HL-60/S4 (cell line): ENCODE results near the gene CAMKK1.

Experiments
- in situ Hi-C: fragments of 300-500 bp; cut with MboI; formaldehyde crosslinking; loops from 2 replicates; pipeline ENCODE4 v1.14.3; 2022; ENCODE audit warnings: low sequenced_read_pairs

The CAMKK1 gene

GRCh38 chr17:3897731-3898130, 4.9 kb upstream of the CAMKK1 start:
- in situ Hi-C loops, result no loop called here

DNA sequence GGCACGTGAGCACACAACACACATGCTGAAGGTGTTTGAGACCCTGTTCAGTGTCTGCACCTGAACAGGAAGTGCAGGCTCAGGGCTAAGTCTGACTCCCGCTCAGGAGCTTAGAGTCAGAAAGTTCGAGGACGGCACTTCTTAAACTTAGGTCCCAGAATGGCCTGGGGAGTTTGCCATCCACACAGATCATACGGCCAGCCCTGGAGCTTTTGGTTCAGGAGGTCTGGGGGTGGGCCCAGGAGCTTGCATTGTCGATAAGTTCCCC, 4.0 kb upstream of the CAMKK1 start:
- in situ Hi-C loops, result no loop called here

DNA sequence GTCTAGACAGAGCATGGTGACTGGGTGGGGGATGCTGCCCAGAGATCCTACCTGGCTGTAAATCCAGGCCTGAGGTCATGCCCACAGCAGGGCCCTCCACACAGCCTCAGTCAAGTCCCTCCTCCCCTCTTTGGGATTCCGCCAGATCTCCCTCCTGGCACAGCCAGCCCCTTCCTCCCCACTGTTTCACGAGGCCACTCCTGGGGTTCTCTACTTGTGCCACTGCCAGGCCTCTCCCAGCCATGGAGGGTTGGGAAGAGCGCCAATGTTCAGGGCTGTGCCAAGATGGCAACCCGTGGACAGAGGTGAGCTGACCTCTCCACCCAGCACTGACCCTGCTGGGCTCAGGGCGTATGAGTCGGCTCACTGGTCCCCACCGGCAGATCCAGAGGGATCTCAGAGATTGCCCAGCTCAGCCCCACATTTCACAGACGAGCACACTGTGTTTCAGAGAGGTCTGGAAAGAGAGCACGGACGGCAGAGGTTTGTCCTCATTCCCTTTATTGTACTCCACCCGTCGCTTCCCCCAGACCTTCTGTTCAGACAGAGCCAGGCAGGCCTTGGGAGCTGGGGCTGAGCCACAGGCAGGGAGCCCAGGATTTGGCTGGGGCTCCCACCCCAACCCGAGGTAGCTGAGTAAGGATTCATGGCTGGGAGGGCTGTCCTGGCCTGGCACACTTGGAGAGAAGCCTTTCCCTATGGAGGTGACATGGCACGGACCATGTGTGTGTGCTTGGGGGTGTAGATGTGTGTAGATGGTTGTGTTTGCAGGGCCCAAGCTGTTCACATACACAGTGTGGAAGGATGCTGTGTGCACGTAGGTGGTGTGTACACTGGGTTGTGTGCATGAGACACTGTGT, 3.5 kb upstream of the CAMKK1 start:
- in situ Hi-C loops, result no loop called here

DNA sequence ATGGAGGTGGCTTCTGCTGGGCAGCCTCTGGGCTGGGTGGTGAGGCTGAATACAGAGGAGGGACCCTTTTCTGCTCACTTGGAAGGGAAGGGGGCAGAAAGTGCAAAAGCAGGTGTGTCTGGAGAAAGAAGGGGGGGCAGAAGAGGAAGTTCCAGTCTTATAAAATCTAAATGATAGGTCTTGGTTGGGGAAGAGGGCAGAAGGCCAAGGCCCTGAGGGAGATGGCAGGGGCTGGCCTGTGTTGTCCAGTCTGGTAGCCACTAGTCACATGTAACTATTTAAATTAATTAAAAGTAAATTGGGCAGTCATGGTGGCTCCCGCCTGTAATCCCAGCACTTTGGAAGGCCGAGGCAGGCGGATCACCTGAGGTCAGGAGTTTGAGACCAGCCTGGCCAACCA, 2.5 kb upstream of the CAMKK1 start:
- in situ Hi-C loops, result no loop called here

GRCh38 chr17:3894911-3895343, 2.1 kb upstream of the CAMKK1 start:
- in situ Hi-C loops, result no loop called here

- in situ Hi-C loops, result no loop called here
These were observed 1.3 kb upstream of the CAMKK1 start for GRCh38 chr17:3894188-3894587.

- in situ Hi-C loops, result no loop called here
These were observed 865 bp upstream of the CAMKK1 start for GRCh38 chr17:3893720-3894116.

DNA sequence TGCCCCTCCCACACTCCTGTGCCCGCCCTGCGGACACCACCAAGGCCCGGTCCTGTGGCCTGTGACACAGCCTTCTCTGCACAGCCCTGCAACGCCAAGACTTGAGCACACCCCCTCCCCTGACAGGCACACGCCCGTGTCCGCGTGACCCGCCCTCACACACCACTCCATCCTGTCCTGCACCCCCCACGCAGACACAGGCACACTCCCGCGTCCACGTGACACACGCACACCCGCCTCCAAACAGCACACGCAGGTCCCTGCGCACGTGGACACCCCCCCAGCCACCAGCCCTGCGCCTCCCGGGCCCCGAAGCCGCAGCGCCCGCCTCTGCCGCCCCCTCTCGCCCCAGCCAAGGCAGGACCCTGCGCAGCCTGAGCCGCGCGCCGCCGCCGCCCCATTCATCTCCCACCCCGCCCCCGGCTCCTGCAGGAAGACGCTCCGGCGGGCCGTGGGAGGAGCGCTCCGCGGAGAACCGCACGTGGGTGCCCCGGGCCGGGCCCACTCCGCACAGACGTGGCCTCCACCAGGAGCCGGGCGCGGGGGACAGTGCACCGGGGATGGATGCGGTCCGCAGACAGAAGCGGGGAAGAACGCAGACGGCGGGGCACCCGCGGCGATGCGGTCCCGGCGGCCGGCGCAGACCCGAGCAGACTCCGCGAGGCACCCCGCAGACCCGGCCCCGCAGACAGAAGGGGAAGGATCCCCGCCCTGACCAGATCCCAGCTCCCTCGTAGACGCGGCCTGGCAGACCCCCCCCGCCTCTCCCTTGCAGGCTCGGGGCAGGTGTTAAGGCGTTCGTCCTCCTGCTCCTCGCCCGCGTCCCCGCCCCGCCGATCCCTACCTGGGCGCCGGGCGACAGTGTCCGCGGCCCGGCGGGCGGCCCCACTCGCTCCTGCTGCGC, 506 bp downstream of the CAMKK1 start:
- in situ Hi-C loops, result no loop called here

GRCh38 chr17:3891626-3892094, 1.2 kb downstream of the CAMKK1 start:
- in situ Hi-C loops, result no loop called here

GRCh38 chr17:3890878-3891219, 2.0 kb downstream of the CAMKK1 start:
- in situ Hi-C loops, result no loop called here

- in situ Hi-C loops, result no loop called here
These were observed 2.6 kb downstream of the CAMKK1 start for GRCh38 chr17:3890082-3890877.

DNA sequence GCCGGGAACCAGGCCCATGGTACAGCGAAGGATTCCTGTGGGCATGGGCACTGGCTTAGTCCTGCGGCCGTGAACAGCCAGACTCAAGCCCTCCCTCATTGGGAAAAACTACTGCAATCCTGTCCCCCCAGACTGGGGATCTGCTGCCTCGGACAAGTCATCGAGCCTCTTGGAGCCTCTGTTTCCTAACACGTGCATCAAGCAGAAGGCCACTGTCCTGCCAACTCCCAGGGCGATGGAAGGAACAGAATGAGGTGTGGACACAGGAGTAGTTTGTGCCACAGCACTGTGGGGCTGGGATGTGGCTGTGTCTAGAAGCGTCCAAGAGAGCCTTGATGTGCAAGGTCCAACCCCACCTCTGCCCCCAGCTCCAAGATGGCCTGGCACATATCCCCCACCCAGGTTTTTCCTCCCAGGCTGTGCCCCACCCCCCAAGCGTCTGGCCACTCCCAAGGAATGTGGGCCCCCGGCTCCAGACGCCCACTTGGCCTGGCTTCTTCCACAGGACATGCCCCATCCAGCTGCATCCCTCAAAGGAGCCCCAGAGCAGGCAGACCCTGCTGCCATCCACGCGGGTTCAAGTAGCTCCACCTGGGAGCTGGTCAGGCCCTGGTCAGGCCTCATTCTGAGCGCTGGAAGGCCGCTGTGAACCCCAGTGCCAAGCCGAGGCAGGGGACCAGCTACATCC, 3.4 kb downstream of the CAMKK1 start:
- in situ Hi-C loops, result no loop called here

- in situ Hi-C loops, result no loop called here
These were observed 4.3 kb downstream of the CAMKK1 start for GRCh38 chr17:3888343-3889171.

GRCh38 chr17:3887804-3888203, 5.0 kb downstream of the CAMKK1 start:
- in situ Hi-C loops, result no loop called here

GRCh38 chr17:3887394-3887793, 5.5 kb downstream of the CAMKK1 start:
- in situ Hi-C loops, result no loop called here

GRCh38 chr17:3886776-3887175, 6.1 kb downstream of the CAMKK1 start:
- in situ Hi-C loops, result no loop called here

GRCh38 chr17:3885970-3886369, 6.9 kb downstream of the CAMKK1 start:
- in situ Hi-C loops, result no loop called here

- in situ Hi-C loops, result no loop called here
These were observed 7.6 kb downstream of the CAMKK1 start for GRCh38 chr17:3885271-3885670.

- in situ Hi-C loops, result no loop called here
These were observed 8.7 kb downstream of the CAMKK1 start for GRCh38 chr17:3884188-3884587.

GRCh38 chr17:3882276-3882675, 10.6 kb downstream of the CAMKK1 start:
- in situ Hi-C loops, result no loop called here
